NCI-H146 treated with DMSO at 0.1 percent for 48 hours (cell line): ENCODE results near the gene TBC1D16.

Source experiments
- DNase-seq: peaks from one replicate; lab custom pipeline; 2025; ENCODE audit not compliant: unreplicated experiment; lab: John Stamatoyannopoulos, UW

The TBC1D16 gene

DNA sequence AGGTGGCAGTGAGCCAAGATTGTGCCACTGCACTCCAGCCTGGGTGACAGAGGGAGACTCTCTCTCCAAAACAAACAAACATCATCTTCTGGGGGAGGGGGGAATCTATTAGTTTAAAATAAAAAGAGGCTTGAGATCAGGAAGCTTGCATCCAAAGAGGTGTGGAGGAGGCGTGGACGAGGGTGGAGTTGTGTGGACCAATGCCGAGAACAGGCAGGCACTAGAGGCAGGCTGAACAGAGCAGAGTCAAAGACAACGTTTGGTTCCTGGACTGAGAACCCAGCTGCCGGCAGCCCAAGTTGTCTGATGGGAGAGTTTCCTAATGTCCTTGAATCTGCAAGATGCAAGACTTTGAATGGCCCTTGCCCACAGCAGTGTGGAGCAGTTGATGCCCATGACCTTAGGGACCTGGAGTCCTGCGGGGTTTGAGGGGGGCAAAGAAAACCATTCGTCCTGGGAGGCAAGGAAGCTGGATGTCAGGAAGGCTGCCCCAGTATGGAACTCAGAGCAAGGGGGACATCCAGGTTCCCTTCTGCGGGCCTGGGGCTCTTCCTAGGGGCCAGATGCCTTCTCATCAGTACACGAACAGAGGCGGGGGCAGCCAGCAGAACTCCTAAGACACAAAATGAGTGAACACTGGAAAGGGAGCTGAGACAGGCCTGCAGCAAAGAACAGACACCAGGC is 9.2 kb downstream of the TBC1D16 start:
- DNase-seq, result no peak

DNA sequence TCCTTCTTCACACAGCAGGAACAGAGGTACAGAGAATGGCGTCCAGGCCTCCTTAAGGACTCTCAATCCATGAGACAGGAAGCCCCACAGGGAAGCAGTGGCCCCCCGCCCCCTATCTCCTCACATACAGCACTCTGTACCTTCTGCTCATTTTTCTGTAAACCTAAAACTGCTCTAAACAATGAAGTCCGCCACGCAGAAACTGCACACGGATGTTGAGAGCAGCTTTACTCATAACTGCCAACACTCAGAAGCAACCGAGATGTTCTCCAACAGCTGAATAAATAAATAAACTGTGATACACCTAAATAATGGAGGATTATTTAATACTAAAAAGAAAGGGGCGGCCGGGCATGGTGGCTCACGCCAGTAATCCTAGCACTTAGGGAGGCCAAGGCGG is 9.9 kb downstream of the TBC1D16 start:
- no peak for DNase-seq

- peak; percentile 64 for DNase-seq
Observed at GRCh38 chr17:80025140-80025539, 10.5 kb downstream of the TBC1D16 start.

- no peak for DNase-seq
Observed at GRCh38 chr17:80024206-80024972, 11.3 kb downstream of the TBC1D16 start.

DNA sequence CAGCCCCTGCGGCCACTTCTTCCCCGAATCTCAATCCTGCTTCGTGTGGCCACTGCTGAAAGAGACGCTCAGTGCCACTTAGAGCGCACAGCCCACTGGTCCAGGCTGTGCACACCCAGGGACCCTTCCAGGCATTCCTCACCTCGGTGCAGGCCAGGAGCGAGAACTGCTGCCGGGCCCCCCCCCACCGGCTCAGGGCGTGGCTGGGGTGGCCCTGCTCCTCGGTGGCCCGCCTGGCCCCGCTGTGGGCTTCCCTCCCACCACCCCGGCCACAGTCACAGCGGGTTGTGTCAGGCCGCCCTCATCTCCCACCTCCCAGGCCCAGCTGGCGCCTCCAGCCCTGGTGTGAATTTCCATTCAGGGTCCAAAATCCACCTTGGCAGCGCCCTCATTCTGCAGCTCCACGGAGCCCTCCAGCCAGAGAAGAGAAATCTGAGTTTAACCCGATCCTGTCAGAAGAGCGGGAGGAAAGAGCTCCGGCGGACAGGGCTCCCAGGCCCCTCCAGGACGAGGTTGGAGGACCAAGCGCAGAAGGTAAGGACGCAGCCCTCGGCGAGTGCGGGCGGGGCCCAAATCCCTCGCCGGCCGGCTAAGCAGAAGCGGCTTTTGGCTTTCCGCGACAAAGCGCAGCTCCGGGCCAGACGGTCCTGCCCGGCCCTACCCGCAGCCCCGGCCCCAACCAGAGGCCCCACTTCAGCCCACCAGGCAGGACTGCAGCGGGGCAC is 12.0 kb downstream of the TBC1D16 start:
- no peak for DNase-seq

GRCh38 chr17:80021600-80021999 is 14.1 kb downstream of the TBC1D16 start:
- no peak for DNase-seq

DNA sequence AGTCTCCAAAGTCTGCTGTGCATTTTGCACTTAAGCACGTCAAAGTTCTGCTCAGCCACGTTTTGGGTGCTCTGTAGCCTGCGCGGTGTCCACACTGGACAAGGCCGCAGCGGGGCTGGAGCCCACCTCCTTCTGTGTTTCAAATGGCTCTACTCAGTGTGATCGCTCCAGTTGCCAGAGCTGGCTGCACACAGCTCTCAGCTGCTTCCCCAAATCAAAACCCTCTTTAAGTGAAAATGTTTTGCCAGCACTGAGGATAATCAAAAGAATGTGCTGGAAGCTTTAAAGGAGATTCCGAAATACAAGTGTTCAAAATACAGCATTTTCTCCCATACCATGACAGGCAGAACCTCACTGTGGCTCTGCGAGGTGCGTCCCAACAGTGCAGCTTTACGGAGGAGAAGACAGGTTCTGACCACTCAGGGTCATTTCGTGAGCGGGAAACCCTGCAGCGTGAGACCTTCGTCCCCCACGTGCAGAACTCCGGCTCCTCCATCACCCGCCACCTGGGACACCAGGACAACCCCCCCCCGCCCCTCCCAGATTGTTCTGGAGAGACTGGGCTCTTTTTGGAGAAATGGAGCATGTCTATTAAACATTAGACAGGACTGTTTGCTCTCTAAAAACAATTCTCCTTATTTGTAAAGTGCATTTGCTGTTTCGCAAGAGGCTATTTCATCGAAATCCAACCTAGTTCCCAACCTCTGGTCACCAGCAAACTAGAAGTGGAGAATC is 16.6 kb downstream of the TBC1D16 start:
- DNase-seq, result no peak

- no peak for DNase-seq
Observed at GRCh38 chr17:80017226-80018010, 18.3 kb downstream of the TBC1D16 start.

DNA sequence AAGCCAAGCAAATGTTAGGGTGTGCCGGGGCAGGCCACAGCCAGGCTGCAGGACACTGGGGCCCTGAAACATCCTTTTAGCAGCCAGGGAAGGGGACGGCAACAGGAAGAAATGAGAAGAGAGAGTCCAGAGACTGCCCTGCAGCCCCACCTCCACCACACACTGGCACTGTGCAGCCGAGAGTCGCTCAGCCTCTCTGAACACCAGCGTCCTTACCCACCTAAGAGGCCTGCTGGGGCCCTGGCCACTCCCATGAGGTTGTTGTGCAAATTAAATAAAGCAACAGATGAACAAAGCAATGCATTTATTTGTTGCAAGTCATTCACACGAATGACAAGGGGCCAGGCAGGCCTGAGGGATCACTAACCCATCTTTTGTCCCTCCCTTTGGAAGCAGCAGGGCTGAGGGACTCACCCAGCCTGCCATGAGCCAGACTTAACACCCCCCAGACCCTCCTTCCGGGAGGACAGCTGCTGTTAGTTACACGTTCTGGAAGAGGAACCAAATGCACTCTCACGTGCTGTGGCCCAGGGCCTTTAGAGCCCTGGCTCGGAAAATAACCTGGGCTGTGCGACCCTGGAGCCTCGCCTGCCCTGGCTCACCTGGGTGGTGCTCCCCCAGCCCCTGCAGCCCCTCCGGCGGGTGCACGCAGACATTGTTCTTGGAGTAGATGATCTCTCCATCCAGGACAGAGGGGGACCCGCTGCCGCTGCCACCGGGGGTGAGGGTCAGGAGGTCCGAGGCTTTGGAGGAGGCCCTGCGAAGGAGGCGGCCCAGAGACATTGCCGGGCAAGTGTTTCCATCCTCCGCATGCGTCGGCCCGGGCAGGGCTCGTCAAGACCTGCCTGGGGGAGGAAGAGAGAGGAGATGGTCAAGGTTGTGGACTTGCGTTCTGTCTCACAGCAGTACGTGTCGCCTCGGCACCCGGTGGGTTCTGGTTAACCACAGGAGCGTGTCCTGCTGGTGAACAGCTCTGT is 22.6 kb downstream of the TBC1D16 start:
- no peak for DNase-seq

DNA sequence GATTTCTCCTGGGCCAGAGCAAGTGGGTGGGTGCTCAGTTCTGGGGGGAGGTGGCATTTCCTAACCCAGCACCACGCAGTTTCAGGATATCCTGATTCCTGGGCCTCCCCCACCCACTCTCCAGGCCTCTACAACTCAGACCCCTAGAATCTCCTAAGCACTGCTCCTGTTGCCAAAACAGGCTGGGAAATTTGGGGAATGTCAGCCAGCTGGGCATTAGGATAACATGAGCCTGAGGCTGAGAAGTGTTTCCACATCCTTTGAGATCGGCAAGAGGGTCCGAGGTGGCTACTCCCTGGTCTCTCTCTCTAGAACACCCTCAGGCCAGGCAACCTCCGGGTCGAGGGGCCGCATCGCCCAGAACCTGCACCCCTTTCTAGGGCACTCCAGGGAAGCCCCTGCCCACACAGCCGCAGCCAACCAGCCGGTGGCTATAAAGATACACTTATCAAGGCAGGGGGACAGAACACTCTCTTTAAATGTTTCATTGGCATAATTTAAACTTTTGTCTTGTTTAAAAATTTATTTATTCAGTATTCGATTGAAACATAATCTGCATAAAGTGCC is 23.6 kb downstream of the TBC1D16 start:
- DNase-seq, result no peak

GRCh38 chr17:80010283-80010858 is 25.3 kb downstream of the TBC1D16 start:
- DNase-seq, result no peak

DNA sequence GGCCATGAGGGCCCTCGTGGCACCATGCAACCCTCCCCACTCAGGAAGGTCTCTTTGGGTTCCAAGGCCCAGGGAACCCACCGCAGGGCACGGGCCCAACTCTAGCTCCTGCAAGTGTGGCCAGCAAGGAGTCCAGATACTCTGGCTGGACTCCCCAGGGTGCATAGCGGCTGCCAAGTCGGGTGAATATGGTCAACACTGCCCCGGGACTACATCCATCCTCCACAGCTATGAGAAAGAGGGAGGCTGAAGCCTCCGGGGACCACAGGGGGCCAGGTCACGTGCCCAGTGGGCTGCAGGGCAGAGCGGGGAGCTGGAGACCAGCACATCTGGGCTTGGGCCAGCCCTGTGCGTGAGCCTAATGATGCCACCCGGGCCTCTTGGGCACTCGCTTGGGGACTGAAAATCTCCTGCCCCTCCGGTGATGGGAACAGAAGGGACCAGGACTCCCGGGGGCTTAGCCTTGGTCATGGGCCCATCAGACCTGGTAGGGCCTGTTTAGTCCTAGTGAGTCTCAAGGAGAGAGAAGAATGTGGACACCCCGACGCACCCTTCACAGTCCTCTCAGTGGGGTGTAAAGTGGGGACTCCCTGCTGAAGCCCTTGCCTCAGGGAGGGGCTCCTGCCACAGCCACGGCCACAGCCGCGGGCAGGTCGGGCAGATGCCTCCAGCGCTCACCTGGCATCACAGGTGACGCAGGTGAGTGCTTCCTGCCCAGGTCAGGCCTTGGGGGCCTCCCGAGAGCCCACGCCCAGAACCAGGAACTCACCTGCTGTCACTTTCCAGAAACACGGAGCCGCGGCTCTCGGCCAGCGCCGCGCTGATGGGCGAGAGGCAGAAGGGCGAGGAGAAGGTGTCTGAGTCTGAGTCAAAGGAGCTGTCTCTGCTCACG is 26.0 kb downstream of the TBC1D16 start:
- DNase-seq, result no peak

DNA sequence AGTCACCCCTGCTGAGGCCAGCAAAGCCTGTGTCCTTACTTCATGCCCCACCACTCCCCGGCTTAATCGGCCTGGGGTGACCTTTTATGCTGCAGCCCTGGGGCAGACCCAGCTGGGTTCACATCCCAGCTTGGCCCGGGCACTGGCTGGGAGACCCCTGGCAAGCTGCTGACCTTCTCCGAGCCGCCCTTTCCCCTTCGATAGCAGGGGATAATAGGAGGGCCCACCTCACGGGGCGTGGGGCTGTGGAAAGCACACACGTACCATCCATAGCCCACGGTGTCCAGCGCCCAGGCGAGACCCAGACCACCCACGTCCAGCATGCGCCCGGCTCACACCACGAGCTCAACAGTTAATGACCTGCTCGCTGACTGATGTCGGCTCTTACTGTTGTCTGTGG is 26.8 kb downstream of the TBC1D16 start:
- DNase-seq, result peak; percentile 42

DNA sequence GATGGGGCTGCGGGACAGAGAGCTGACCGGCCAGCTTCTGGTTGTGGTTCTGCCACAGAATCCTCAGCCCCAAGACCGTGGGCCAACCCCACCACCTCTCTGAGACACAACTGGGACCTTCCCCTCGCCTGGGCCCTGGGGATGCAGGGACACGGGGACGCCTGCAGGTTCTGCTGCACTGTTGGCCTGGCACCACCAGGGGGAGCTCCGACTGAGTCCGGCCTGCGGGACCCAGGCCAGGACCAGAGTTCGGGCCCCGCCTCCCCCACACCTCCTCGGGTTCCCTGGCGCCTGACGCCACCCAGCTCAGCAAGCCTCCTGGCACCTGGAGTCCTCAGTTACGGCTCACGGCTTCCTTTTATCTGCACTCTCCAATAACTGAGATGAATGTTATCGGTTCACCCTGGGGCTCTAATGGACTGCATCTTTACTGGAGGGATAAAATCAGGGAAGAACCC is 27.3 kb downstream of the TBC1D16 start:
- peak; percentile 95 for DNase-seq

GRCh38 chr17:80007939-80008338 is 27.7 kb downstream of the TBC1D16 start:
- DNase-seq, result no peak

- DNase-seq, result no peak
Observed at GRCh38 chr17:80006811-80007752, 28.6 kb downstream of the TBC1D16 start.
